ENCODE data around the gene TFDP1. TPM values are rescaled to one million over a fixed set of nuclear protein-coding genes. Genes with fewer than 3 reads are reported as not detected.
"Not testable (repeated sequence)": the region's sequence is repeated elsewhere in the genome, so short reads cannot be mapped to it uniquely, and the experiment has no call there.

TFDP1 gene
- total RNA-seq, 1 donor from 2014 or later, result 38.9 TPM

DNA sequence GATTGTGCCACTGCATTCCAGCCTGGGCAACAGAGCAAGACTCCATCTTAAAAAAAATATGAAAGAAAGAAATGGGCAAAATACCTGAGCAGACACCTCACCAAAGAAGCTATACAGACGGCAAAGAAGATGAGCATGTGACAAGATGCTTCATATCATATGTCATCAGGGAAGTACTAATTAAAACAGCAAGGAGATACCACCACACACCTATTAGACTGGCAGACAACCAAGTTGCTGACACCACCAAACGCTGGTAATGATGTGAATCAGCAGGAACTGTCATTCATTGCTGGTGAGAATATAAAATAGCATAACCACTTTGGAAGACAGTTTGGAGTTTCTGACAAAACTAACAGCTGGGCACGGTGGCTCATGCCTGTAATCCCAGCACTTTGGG is 11.5 kb upstream of the TFDP1 start:
- DNase-seq, result no peak

DNA sequence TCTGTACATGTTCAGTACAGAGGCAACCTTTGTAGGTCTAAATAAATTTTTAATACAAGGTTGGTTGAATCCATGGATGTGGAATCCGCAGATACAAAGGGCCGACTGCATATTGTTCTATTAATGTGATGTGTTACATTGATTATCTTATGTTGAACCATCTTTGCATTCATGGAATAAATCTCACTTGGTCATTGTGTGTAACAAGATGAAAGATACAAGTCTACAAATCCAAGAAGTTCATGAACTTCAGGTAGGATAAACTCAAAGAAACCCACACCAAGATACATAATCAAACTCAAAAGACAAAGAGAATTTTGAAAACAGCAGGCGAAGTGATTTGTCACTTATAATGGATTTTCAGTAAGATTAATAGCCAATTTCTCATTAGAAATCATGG is 8.0 kb upstream of the TFDP1 start:
- DNase-seq, result no peak

DNA sequence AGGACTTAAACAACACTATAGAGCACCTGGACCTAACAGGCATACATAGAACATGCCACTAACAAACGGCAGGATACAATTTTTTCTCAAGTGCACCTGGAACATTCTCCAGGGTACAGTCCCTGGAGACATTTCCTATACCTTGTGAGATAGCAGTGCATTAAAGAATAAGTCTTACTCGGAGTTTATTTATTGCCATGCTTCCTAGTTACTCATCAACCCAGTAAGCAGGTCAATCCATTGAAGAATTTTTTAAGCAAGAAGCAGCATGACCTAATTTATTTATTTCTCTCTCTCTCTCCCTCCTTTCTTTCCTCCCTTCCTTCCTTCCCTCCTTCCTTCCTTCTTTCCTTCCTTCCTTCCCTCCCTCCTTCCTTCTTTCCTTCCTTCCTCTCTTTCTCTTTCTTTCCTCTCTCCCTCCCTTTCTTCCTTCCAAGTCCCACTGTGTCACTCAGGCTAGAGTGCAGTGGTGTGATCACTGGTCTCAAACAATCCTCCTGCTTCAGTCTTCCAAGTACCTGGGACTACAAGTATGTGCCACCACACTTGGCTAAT is 6.6 kb upstream of the TFDP1 start:
- DNase-seq, result no peak

DNA sequence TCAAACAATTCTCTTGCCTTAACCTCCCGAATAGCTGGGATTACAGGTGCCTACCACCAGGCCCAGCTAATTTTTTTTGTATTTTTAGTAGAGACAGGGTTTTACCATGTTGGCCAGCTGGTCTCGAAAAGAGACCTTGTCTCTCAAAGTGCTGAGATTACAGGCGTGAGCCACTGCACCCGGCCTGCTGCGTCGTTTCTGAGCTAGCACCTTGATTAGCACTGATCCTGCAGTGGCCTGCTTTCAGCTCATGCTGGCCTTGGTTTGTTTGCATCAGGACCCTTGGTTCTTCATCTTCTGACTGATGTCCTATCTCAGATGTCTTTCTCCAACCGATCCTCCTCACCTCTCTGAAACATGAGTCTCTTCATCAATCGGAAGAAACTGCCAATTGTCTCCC is 4.9 kb upstream of the TFDP1 start:
- DNase-seq, result no peak

DNA sequence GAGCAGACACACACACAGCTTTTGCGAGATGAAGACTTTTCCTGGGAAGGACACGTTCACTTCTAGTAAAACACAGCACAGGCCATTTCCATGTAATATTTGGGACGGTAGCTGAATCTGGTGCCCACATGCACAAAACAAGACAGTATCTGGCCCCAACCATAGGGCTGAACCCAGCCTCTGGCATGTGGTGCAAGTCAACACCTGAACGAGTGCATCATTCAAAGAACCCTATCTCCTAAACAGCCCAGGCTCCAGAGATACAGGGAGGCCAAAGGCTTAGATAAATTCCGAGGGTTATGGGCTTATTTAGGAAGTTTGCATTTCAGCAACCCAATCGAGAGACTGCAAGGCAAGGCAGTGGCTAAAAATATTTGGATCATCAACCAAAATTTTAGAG is 2.7 kb upstream of the TFDP1 start:
- DNase-seq, result no peak

DNA sequence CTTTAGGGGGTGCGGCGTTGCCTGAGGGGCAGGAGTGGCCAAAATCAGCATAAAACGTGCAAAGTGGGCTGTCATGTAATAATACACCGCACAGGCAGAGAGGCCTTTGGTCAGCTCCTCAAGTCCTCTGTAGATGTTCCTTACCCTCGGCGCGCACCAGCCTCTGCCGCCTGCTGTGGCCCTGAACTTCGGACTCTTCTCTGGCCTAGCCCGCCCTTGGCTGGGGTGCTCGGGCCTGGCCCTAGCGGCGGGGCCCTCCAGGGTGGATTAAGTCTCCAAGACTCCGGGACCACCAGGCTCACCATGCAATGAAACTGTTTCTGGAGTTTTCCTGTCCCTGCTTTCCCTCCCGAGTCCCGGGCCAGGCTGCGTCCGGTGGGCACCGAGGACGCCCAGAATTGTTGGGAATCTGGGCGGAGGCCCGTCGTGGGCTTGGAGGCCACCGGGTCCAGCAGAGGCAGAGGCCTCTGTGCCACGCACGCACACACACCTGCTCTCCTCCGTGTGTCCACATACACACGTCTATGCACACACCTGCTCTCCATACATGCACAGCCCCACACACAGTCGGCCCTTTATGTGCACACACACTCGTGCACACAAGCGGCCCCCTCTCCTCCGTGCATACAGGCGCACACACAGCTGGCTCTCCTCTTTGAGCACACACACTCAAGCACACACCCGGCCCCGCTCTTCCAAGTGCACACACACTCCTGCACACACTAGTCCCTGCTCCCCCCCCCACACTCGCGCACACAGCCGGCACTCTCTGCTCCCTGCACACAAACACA is 1.5 kb upstream of the TFDP1 start:
- DNase-seq, result no peak

DNA sequence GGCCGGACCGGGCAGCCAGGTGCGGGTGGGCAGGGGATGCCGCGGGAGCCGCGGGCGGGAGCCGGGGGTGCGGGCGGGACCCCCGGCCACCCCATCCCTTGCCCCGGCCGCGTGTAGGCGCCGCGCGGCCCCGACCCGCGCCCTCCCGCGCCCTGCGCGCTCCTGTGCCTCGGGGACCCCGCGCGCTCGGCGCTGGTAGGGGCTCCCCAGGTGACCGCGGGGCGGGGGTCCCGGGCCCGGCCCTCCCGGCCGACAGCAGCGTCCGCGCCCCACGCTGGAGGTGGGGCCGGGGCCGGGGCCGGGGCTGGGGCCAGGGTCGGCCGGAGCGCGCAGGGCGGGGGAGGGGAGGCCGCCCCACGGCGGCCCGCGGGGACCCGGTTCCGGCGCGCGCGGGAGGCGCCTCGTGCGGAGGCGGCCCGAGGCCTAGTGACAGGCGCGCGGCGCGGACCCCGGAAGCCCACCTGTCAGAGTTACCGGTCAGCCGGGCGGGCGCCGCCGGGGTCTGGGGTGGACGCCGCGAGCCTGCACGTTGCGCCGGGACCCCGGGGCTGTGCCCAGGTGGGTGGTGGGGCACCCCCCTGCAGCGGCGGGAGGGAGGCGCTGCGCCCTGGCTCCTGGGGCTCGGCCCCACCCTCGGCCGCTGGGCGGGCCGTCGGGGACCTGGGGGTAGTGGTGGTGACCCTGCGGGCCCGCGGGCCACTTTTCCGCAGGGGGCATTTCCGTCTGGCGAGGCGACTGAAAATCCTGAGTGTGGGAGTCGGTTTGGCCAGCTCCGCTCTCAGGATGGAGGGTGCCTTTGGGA is 518 bp downstream of the TFDP1 start:
- DNase-seq, result no peak

DNA sequence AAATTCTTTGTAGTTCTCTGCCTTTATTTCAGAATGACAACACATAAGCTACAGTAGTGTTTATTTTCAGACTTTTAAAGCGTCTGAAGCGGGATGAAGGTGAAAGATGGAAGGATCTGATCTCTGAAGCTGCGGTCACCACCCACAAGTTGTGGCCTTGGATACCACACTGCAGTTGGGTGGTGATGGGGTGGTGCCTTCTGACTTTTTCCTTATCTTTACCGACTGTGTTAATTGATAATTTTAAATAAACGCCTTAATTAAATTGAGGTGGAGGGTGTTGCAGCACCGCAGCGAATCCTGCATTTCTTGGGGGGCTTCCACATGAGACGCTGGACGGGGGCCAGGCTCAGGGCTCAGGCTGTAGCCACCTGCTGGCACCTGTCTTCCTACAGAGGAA is 1.3 kb downstream of the TFDP1 start:
- DNase-seq, result no peak

DNA sequence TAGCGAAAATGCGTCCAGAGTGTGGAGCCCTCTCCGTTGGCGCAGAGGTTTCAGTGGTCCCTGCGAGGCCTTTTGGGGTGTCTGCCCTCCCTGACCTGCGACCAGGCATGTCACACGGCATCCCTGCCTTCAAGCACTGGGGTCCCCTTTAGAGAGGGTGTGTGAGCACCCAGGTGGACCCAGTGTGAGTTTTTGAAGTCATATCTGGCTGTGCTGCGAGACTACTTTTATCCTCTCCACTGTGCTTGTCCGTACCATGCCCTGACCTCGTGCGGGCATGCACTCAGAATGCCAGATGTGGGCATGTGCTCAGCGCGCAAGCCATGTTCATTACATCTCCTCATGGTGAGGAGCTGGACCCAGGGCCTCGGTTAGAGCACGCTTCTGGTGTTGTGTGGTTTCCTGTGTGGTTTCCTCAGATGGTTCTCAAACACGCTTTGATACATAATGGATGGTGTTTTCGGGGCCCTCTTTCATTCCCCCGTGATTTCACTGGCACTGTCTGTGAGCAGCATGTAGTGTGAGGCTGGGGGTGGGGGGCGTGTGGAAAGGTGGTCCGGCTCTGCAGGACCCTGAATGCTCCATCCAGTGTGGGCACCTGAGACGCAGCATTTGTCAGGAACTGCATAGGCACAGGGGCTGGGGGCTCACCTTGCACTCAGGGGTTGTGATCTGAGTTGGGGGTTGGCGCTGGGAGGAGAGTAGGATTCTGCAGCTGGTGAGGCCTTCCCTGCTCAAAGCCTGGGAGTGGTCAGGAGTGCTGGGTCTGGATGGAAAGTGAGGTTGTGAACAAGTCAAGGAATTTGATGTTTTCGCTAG is 2.3 kb downstream of the TFDP1 start:
- DNase-seq, result no peak

DNA sequence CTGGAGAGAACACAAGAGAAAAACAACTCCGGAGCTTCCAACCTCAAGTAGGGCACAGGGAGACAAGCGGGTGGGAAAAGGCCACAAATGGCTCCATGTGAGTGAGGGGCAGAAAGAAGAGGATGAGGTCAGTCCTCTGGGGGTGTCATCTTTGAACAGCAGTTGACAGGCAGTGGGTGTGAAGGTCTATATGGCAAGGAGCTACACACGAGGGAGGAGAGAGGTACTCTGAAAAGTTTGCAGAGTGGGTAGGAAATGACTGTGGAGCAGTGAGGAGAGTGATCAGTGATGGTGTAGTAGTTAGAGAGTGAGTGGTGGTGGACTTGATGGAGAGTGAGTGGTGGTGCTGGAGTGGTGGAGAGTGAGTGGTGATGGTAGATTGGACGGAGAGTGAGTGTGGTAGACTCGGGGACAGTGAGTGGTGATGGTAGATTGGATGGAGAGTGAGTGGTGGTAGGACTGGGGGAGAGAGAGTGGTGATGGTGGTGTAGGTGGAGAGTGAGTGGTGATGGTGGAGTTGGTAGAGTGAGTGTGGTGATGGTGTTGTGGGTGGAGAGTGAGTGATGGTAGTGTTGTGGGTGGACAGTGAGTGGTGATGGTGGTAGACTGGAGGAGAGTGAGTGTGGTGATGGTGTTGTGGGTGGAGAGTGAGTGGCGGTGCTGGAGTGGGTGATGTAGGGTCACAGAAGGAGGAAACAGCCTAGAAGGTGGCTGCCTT is 4.0 kb downstream of the TFDP1 start:
- no peak for DNase-seq

DNA sequence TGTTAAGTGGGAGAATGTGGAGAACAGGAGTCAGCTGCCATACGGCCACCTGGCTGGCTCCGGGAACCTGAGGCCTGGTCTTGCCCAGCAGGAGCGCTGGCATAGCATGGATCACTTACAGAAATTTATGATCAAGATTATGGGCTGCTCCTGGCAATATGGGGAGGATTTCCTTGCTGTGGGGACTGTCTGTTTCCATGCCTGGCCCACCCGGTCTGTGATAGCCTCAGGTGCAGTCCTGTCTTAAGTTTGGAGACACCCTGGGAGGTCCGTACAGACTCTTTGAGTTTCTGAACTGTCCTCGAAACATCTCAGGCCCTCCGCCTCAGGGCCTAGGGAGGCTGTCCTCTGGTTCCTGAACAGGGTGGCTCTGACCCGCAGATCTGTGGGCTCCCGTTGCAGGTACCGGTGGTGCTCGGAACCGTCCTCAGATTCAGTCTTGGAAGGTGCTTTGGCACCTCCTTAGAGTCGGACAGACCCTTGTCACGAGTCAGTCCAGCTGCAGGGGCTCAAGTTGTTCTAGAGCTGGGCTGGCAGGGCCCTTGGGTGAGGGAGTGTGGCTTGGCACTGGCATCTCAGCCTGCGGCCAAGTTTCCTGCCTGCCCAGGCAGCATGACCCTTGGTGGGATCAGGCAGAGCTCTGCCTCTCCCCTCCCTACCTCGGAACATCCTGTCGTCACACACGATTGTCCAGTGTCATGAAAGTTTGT is 4.9 kb downstream of the TFDP1 start:
- no peak for DNase-seq

DNA sequence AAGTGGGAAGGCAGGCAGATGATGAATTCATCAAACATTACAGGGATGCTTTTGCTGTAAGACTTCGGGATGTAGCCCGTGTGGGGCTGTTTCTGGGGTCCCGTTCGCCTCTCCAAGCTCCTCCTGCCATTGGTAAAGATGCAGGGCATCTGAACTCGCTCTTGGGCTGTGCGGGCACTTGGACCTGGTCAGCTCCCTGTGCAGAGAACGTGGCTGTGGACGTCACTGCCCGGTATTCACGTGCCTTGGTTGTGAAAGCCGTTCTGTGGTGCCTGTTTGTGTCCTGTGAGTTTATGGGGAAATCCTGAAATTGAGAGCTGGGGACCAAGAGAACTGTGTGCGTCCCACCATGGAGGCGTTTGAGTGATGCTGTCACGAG is 5.4 kb downstream of the TFDP1 start:
- DNase-seq, result no peak

DNA sequence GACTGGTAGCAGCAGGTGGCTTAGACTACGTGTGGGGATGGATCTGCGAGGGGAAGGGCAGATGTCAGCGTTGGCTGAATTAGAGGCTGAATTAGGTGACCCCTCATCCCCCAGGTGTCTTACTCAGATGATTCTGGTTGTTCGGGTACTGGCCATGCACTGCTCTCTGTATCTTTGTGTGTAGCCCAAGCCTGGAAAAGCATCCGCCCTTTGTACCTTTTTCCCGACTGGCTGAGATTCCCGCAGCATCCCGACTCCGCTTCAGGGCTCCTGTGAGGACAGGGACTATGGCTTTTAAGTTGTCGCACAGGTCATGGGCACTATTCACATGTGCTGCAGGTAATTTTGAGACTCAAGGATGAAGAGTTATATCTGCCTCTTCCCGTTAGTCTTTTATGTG is 7.2 kb downstream of the TFDP1 start:
- no peak for DNase-seq

DNA sequence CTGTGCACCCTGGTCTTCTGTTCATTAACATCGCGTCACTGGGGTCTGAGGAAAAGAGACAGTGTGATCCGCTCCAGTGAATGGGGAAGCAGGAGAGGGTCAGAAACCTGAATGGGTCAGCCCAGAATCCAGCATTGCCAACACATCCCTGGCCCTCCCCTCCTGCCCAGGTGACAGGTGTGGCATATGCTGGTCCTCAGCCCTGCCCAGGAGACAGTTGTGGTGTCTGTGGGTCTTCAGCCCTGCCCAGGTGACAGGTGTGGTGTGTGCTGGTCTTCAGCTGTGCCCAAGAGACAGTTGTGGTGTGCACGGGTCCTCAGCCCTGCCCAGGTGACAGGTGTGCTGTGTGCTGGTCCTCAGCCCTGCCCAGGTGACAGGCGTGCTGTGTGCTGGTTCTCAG is 8.0 kb downstream of the TFDP1 start:
- DNase-seq, result no peak

DNA sequence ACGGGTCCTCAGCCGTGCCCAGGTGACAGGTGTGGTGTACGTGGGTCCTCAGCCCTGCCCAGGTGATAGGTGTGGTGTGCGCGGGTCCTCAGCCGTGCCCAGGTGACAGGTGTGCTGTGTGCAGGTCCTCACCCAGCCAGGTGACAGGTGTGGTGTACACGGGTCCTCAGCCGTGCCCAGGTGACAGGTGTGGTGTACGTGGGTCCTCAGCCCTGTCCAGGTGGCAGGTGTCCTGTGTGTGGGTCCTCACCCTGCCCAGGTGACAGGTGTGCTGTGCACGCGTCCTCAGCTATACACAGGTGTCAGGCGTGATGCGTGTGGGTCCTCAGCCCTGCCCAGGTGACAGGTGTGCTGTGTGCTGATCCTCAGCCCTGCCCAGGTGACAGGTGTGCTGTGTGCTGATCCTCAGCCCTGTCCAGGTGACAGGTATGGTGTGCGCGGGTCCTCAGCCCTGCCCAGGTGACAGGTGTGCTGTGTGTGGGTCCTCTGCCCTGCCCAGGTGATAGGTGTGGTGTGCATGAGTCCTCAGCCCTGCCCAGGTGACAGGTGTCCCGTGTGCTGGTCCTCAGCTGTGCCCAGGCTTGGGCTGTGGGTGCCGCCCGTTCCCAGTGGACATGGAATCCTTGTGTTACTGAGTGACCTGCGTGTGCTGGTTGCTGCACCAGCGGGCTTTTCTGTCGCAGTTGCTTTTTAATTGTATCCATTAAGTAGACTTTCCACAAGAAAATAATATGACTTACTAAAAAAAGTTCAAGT is 9.7 kb downstream of the TFDP1 start:
- DNase-seq, result not testable (repeated sequence)

DNA sequence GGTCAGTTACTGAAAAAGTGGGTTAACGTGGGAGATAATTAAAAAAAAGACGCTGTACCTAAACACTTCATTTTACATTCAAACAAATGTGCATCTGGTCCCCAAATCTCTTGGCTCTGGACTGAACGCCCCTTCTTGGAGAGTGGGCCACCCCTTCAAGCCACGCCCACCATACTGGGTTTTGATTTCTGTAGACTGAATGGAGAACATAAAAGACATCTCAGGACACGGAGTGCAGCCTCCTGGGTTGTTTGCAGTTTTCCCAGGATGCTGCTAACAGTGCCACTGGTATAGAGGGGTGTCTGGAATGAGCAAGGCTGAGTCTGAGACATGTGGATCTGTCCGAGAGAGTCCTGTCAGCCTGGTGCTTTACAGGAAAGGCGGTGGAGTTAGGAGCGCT is 10.6 kb downstream of the TFDP1 start:
- DNase-seq, result no peak

DNA sequence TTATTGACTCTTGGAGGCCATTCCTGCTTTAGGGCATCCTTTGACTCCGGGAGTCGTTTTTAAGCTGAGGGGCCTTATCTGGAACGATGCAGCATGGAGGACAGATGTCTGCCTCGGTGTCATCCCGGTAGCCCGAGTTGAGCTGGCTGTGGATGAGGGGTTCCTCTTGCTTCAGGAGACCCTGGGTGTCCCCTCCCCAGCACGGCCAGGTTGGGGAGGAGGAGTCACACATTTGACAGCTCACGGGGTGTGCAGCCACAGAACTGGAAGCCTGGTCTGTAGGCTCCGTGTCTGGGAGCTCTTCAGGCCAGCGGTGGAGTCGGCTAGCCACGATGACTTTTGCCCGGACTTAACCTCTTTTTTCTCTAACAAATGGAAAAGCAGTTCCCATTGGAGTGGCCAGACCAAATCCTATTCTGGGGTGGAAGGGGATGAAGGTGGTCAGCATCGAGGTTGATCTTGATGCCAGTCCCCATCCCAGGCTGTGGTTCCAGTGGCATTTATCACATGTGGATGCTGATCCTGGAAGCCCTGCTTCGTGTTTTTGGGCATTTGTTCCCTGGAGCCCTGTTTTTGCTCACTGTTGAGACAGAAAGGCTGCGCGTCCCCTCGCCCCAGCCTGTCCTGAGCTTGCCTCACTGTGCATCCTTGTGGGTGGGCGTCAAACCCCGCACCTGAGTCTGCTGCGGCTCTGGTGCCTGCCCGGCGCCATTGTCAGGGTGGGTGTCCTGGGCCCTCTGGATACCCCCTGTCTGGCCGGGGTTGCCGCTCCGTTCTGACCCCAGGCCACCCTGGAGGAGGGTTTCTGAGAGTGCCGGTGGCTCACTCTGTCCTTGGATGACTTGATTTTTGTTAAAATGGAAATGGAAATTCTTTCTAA is 12.0 kb downstream of the TFDP1 start:
- no peak for DNase-seq

DNA sequence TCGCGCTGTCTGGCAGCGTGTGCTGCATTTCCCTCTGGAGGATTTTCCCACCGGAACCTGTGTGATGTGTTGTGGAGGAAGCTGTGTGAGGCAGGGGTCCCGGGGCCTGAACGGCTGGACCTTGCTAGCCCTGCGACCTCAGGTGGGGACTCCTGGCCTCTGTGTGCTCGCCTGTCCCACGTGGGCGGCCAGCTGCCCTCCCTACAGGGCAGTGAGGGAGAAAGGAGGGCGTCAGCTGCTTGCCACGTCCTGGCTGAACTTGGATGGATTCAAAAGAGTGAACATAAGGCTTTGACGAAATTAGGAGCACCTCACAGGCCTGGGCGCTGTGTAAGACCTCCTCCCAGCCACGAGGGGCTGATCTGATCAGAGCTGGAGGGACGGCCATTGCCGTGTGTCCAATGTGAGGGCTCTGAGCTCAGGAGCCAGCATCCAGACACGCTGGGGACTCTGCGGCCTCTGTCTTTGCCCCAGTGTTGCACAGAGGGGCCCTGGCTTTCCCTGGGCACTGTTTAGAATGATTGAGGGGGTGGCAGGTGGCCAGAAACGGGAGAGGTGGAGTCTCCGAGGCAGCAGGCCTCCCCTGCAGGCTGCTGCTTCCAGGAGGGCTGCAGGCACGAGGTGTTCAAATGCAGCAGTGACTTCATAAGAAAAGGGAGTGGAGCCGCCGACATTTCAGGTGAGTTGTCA is 13.0 kb downstream of the TFDP1 start:
- DNase-seq, result no peak

DNA sequence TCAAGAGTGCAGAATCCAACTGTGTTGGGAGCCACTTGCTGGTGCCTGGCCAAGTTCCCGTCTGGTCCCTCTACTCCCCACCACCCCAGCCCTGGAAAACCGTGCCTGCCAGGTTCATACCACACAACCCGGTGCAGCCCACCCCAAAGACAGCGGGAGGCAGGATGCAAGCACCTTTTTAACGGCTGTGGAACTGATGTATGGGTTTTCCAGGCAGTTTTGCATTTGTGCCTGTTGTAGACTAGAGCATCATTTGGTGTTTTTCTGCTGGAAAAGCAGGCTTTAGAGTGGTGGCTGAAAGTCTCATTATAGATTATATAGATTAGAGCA is 13.5 kb downstream of the TFDP1 start:
- no peak for DNase-seq

Data from skin of body (tissue), 2 donors.